HG02938 (cell line): ENCODE measurements around the gene CFAP57.

Source experiments
- ATAC-seq: cut with Tn5 transposase; IDR thresholded peaks from one replicate; pipeline ENCODE4 v1.9.1; 2021; ENCODE audit warnings: mild to moderate bottlenecking, moderate library complexity; ENCODE audit not compliant: unreplicated experiment

CFAP57 gene

GRCh38 chr1:43293896-43294760 is 122.0 kb downstream of the CFAP57 start:
- no peak for ATAC-seq

GRCh38 chr1:43294761-43295160 is 122.6 kb downstream of the CFAP57 start:
- no peak for ATAC-seq

GRCh38 chr1:43296207-43296606 is 124.1 kb downstream of the CFAP57 start:
- no peak for ATAC-seq

GRCh38 chr1:43298055-43298454 is 125.9 kb downstream of the CFAP57 start:
- ATAC-seq: no peak

- ATAC-seq: no peak
Observed at GRCh38 chr1:43299101-43299500, 127.0 kb downstream of the CFAP57 start.

- ATAC-seq: no peak
Observed at GRCh38 chr1:43300378-43301094, 128.4 kb downstream of the CFAP57 start, which contains the start of gene TIE1. TIE1 (plus strand) TSS chr1:43300982; CDS start chr1:43301072, 90 bp downstream.

- no peak for ATAC-seq
Observed at GRCh38 chr1:43302201-43302600, 130.1 kb downstream of the CFAP57 start.

- ATAC-seq: no peak
Observed at GRCh38 chr1:43302721-43303470, 130.8 kb downstream of the CFAP57 start.

GRCh38 chr1:43303471-43304313 is 131.6 kb downstream of the CFAP57 start:
- no peak for ATAC-seq
